Mesenchymal stem cell (in vitro differentiated cells and primary cell): ENCODE data around the gene PLCL1.

Experiments
- DNase-seq: peaks from one replicate; pipeline ENCODE4 v3.0.0-alpha.2; 2013
- H2AFZ ChIP-seq: one replicate; pipeline ENCODE4 v1.6.1; 2013; ENCODE audit warnings: low read depth, mild to moderate bottlenecking, control low read depth, inconsistent platforms, low read length, moderate library complexity
- H2AK5ac ChIP-seq: 2 replicates; pipeline ENCODE4 v1.6.1; 2013; ENCODE audit warnings: low read length, moderate library complexity, mild to moderate bottlenecking, inconsistent platforms; ENCODE audit not compliant: severe bottlenecking
- H2BK120ac ChIP-seq: one replicate; pipeline ENCODE4 v1.6.1; 2013; ENCODE audit warnings: low read depth, mild to moderate bottlenecking, inconsistent platforms, low read length, moderate library complexity
- H2BK12ac ChIP-seq, 2 experiments: one replicate each; pipeline ENCODE4 v1.6.1; 2013; ENCODE audit warnings: inconsistent platforms in 2 of 2, low read length in 2 of 2, mild to moderate bottlenecking in 2 of 2, moderate library complexity in 2 of 2, control low read depth in 1 of 2
- H2BK15ac ChIP-seq: one replicate; pipeline ENCODE4 v1.6.1; 2013; ENCODE audit warnings: mild to moderate bottlenecking, low read depth, inconsistent platforms; ENCODE audit not compliant: poor library complexity, severe bottlenecking
- H2BK5ac ChIP-seq: 2 replicates; pipeline ENCODE4 v1.6.1; 2013; ENCODE audit warnings: low read depth, mild to moderate bottlenecking, low read length, control low read depth, inconsistent platforms; ENCODE audit not compliant: poor library complexity, severe bottlenecking
- H3K14ac ChIP-seq, 2 experiments: one replicate each; pipeline ENCODE4 v1.6.1; 2013; ENCODE audit warnings: inconsistent platforms in 2 of 2, low read length in 2 of 2, control low read depth in 1 of 2, mild to moderate bottlenecking in 1 of 2, moderate library complexity in 1 of 2
- H3K18ac ChIP-seq, 2 experiments: one replicate each; pipeline ENCODE4 v1.6.1; 2013; ENCODE audit warnings: inconsistent platforms in 2 of 2, low read length in 2 of 2, control low read depth in 1 of 2, low read depth in 1 of 2, mild to moderate bottlenecking in 1 of 2
- H3K23ac ChIP-seq, 2 experiments: one replicate each; pipeline ENCODE4 v1.6.1; 2013; ENCODE audit warnings: inconsistent platforms in 2 of 2, low read length in 2 of 2, mild to moderate bottlenecking in 2 of 2, moderate library complexity in 2 of 2, control low read depth in 1 of 2
- H3K27ac ChIP-seq: 2 replicates; pipeline ENCODE4 v1.5.1; 2013; ENCODE audit warnings: mild to moderate bottlenecking, moderate library complexity, low read length, control low read depth, inconsistent platforms; ENCODE audit not compliant: poor library complexity, severe bottlenecking
- H3K27me3 ChIP-seq, 2 experiments: 2 replicates each; pipeline versions ENCODE4 v1.6.1 to v1.7.0; 2013; ENCODE audit warnings: low read length in 2 of 2, mild to moderate bottlenecking in 2 of 2, moderate library complexity in 2 of 2, control low read depth in 1 of 2, inconsistent platforms in 1 of 2; ENCODE audit not compliant: control insufficient read depth in 1 of 2, insufficient read depth in 1 of 2
- H3K36me3 ChIP-seq, 2 experiments: 2 replicates each; pipeline versions ENCODE4 v1.6.1 to v1.7.0; 2013; ENCODE audit warnings: low read length in 2 of 2, control low read depth in 1 of 2, inconsistent platforms in 1 of 2, low read depth in 1 of 2, mild to moderate bottlenecking in 1 of 2; ENCODE audit not compliant: insufficient read depth in 2 of 2, control insufficient read depth in 1 of 2
- H3K4ac ChIP-seq, 2 experiments: one replicate each; pipeline ENCODE4 v1.6.1; 2013; ENCODE audit warnings: inconsistent platforms in 2 of 2, low read length in 2 of 2, mild to moderate bottlenecking in 2 of 2, moderate library complexity in 2 of 2, control low read depth in 1 of 2, low read depth in 1 of 2
- H3K4me1 ChIP-seq: 2 replicates; pipeline ENCODE4 v1.6.1; 2013; ENCODE audit warnings: low read depth, low read length, control low read depth; ENCODE audit not compliant: control insufficient read depth, insufficient read depth
- H3K4me2 ChIP-seq: 2 replicates; pipeline ENCODE4 v1.6.1; 2013; ENCODE audit warnings: low read length, mild to moderate bottlenecking, inconsistent platforms; ENCODE audit not compliant: poor library complexity, severe bottlenecking
- H3K4me3 ChIP-seq, 2 experiments: 2 replicates each; pipeline versions ENCODE4 v1.5.1 to v1.7.0; 2013; ENCODE audit warnings: low read length in 2 of 2, mild to moderate bottlenecking in 2 of 2, control low read depth in 1 of 2, low read depth in 1 of 2; ENCODE audit not compliant: insufficient read depth in 1 of 2
- H3K79me1 ChIP-seq: replicated peaks from 2 replicates; pipeline ENCODE4 v1.6.1; 2013; ENCODE audit warnings: mild to moderate bottlenecking, control low read depth, low read length, inconsistent platforms; ENCODE audit not compliant: poor library complexity, severe bottlenecking
- H3K9ac ChIP-seq: 2 replicates; pipeline ENCODE4 v1.7.0; 2013; ENCODE audit warnings: mild to moderate bottlenecking, low read length, moderate library complexity
- H3K9me3 ChIP-seq: 2 replicates; pipeline ENCODE4 v1.7.0; 2013; ENCODE audit warnings: mild to moderate bottlenecking, low read length; ENCODE audit not compliant: control insufficient read depth
- H4K8ac ChIP-seq: one replicate; pipeline ENCODE4 v1.6.1; 2013; ENCODE audit warnings: inconsistent platforms, mild to moderate bottlenecking, low read length, moderate library complexity
- H4K91ac ChIP-seq: one replicate; pipeline ENCODE4 v1.6.1; 2013; ENCODE audit warnings: mild to moderate bottlenecking, low read length, inconsistent platforms
- WGBS: methylation state at CpG from one replicate; pipeline ENCODE4 v1.1.7; 2013; ENCODE audit warnings: mixed read lengths; 5-methylcytosine and 5-hydroxymethylcytosine counted together

The PLCL1 gene

DNA sequence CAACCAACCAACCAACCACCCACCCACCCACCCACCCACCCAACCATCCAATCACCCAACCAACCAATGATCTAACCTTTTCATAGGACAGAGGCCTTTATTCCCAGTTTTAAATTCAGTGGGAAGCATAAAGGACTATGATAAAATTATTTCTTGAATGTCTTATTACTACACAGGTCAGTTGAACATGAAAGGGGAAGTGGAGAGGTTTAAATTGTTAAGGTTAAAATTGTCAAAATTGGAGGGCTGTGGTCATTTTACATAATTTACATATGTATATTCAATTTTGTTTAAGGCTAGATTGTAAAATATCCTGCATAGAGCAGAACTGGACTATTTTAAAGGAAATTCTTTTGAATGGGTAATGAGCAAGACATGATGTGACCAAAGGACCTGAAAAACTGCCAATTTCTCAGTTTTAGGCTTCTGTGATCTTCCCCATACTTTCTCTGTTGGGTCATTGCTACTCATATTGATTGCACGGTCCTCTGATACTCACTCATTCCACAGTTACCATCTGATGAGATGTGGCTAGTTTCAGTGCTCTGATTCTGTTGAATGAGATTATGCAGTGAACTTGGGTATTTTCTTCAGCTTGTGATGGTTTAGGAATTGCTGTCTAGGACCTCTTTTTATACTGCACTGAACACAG, 127.4 kb downstream of the PLCL1 start:
- H2BK5ac ChIP-seq = no peak overlapping the region
- no peak overlapping the region for H3K4me2 ChIP-seq
- no peak overlapping the region for H4K8ac ChIP-seq
- no peak overlapping the region for H2BK15ac ChIP-seq
- no peak overlapping the region for H3K18ac ChIP-seq
- H2BK12ac ChIP-seq = no peak overlapping the region
- 80% methylated on average over 1 of the region's 1 CpG for WGBS
- H3K27ac ChIP-seq = no peak overlapping the region
- no peaks in the 10 kb centered on the region for H3K27me3 ChIP-seq
- H3K14ac ChIP-seq = no peak overlapping the region
- H3K4ac ChIP-seq = no peak overlapping the region
- H2AFZ ChIP-seq = no peak overlapping the region
- no peaks in the 10 kb centered on the region for H3K9me3 ChIP-seq
- no peaks in the 10 kb centered on the region for H3K79me1 ChIP-seq
- no peaks in the 10 kb centered on the region for H3K36me3 ChIP-seq
- no peak overlapping the region for H3K4me3 ChIP-seq
- no peak overlapping the region for H2BK120ac ChIP-seq
- H3K9ac ChIP-seq = no peak overlapping the region
- no peak overlapping the region for H4K91ac ChIP-seq
- H2AK5ac ChIP-seq = no peak overlapping the region
- no peaks in the 10 kb centered on the region for H3K4me1 ChIP-seq
- no peak for DNase-seq
- H3K23ac ChIP-seq = no peak overlapping the region

DNA sequence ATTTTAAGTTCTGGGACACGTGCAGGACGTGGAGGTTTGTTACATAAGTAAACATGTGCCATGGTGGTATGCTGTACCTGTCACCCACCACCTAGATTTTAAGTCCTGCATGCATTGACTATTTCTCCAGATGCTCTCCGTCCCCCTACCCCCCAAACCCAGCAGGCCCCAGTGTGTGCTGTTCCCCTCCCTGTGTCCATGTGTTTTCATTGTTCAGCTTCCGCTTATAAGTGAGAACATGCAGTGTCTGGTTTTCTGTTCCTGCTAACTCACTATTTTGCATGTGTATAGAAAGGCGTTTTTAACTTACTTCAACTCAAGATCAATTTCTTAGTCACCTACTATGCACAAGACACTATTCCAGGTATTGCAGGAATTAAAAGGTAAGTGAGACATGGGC, 128.0 kb downstream of the PLCL1 start:
- Histone ChIP-seq H3K4me1 (no peaks in the 10 kb centered on the region), H2BK120ac (no peak overlapping the region), H2AFZ (no peak overlapping the region), H3K9ac (no peak overlapping the region), H3K14ac (no peak overlapping the region), H2BK12ac (no peak overlapping the region), H3K9me3 (no peaks in the 10 kb centered on the region), H2BK15ac (no peak overlapping the region), H2AK5ac (no peak overlapping the region), H3K27me3 (no peaks in the 10 kb centered on the region), H3K79me1 (no peaks in the 10 kb centered on the region), H4K91ac (no peak overlapping the region), H3K4me2 (no peak overlapping the region), H3K36me3 (no peaks in the 10 kb centered on the region), H4K8ac (no peak overlapping the region), H3K27ac (no peak overlapping the region), H3K23ac (no peak overlapping the region), H3K4me3 (no peak overlapping the region), H3K18ac (no peak overlapping the region), H3K4ac (no peak overlapping the region), H2BK5ac (no peak overlapping the region)
- WGBS = 86% methylated on average over 2 of the region's 5 CpGs
- DNase-seq = no peak

DNA sequence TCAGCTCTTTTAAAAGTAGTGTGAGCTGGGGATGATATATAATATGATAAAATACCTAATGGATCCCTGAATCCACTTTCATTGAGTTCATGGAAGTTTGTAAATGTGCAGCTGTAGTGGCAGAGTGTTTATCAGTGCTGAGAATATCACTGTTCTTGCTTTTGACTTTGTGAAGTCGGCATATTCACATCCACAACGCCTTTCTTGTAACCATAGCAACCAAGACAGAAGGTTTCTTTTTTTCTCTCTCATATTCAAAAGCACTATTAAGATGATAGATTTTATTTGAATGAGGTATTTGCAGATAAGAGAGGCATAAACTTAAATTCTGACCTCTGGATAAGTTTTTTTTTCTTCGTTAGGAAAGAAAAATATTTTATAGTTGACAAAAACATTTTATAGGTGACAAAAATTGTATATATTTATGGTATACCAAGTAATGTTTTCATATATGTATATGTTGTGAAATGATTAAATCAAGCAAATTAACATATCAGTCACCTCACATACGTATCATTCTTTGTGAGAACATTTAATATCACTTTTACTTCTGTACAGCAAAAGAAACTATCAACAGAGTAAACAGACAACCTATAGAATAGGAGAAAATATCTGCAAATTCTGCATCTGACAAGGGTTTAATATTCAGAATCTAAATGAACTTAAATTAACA, 130.0 kb downstream of the PLCL1 start:
- Histone ChIP-seq H3K36me3 (no peaks in the 10 kb centered on the region), H2BK15ac (no peak overlapping the region), H2BK5ac (no peak overlapping the region), H2AK5ac (no peak overlapping the region), H3K4me1 (no peaks in the 10 kb centered on the region), H3K9me3 (no peaks in the 10 kb centered on the region), H3K79me1 (no peaks in the 10 kb centered on the region), H2BK12ac (no peak overlapping the region), H3K4me3 (no peak overlapping the region), H2BK120ac (no peak overlapping the region), H4K91ac (no peak overlapping the region), H3K27ac (no peak overlapping the region), H3K23ac (no peak overlapping the region), H4K8ac (no peak overlapping the region), H3K4ac (no peak overlapping the region), H3K18ac (no peak overlapping the region), H3K27me3 (no peaks in the 10 kb centered on the region), H3K9ac (no peak overlapping the region), H3K4me2 (no peak overlapping the region), H2AFZ (no peak overlapping the region), H3K14ac (no peak overlapping the region)
- DNase-seq = no peak
- WGBS = no CpG with 5 or more reads among the region's 4 CpGs

DNA sequence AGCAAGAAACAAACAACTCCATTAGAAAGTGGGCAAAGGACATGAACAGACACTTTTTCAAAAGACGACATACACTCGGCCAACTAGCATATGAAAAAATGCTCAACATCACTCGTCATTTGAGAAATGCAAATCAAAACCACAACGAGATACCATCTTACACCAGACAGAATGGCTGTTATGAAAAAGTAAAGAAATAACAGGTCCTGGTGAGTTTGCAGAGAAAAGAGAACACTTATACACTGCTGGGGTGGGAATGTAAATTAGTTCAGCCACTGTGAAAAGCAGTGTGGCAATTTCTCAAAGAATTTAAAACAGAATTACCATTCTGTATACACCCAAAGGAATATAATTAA, 130.5 kb downstream of the PLCL1 start:
- no peak overlapping the region for H3K27ac ChIP-seq
- H3K4me2 ChIP-seq = no peak overlapping the region
- H3K14ac ChIP-seq = no peak overlapping the region
- no peak overlapping the region for H2BK5ac ChIP-seq
- no peaks in the 10 kb centered on the region for H3K79me1 ChIP-seq
- no peak overlapping the region for H3K4me3 ChIP-seq
- H2BK15ac ChIP-seq = no peak overlapping the region
- H3K18ac ChIP-seq = no peak overlapping the region
- H3K36me3 ChIP-seq = no peaks in the 10 kb centered on the region
- no peak overlapping the region for H3K9ac ChIP-seq
- no peak overlapping the region for H2BK12ac ChIP-seq
- no peaks in the 10 kb centered on the region for H3K9me3 ChIP-seq
- no peak overlapping the region for H3K23ac ChIP-seq
- H4K91ac ChIP-seq = no peak overlapping the region
- H4K8ac ChIP-seq = no peak overlapping the region
- no peak overlapping the region for H2AFZ ChIP-seq
- H3K27me3 ChIP-seq = no peaks in the 10 kb centered on the region
- no peak overlapping the region for H2AK5ac ChIP-seq
- no peak for DNase-seq
- no peaks in the 10 kb centered on the region for H3K4me1 ChIP-seq
- no peak overlapping the region for H3K4ac ChIP-seq
- WGBS = 94% methylated on average over 3 of the region's 4 CpGs
- no peak overlapping the region for H2BK120ac ChIP-seq
